ENCODE measurements around the gene MSLN.

Gene MSLN

GRCh38 chr16:791131-791530 lies 30.6 kb downstream of the MSLN start:
- no peak overlapping the region for H3K4me2 ChIP-seq (ENCODE audit: low read length)
- H3K9me3 ChIP-seq (ENCODE audit: low read length): no peaks in the 10 kb centered on the region
- no peaks in the 10 kb centered on the region for H3K27me3 ChIP-seq (ENCODE audit: insufficient read depth, low read length)
- H4K20me1 ChIP-seq (ENCODE audit: insufficient read depth, low read length): no peaks in the 10 kb centered on the region
- H3K36me3 ChIP-seq (ENCODE audit: insufficient read depth, low read length): peaks cover 42% of the 10 kb centered on the region
- H3K4me3 ChIP-seq (ENCODE audit: low read depth, low read length, poor library complexity, severe bottlenecking): no peak overlapping the region
- no peak overlapping the region for H3K27ac ChIP-seq (ENCODE audit: low read depth, low read length, poor library complexity, severe bottlenecking)
- TF ChIP-seq CTCF (IDR thresholded peaks at IDR 0.05; ENCODE audit: low read length): no peak
- no peak overlapping the region for H3K9ac ChIP-seq (ENCODE audit: low read length)
- H3K79me2 ChIP-seq (ENCODE audit: insufficient read depth, low read length): no peaks in the 10 kb centered on the region
- H3K4me1 ChIP-seq (ENCODE audit: insufficient read depth, low read length, severe bottlenecking): peaks cover 23% of the 10 kb centered on the region
- no peaks in the 10 kb centered on the region for H3K9me2 ChIP-seq (ENCODE audit: low read depth, low read length)
- no peaks in the 10 kb centered on the region for H3F3A ChIP-seq (ENCODE audit: insufficient read depth, low read length)
- H2AFZ ChIP-seq (ENCODE audit: low read length): no peak overlapping the region

GRCh38 chr16:792221-792995 lies 31.9 kb downstream of the MSLN start:
- H3K36me3 ChIP-seq (ENCODE audit: insufficient read depth, low read length): peaks cover 45% of the 10 kb centered on the region

GRCh38 chr16:793414-793813 lies 32.9 kb downstream of the MSLN start:
- Histone ChIP-seq H3K79me2 (ENCODE audit: insufficient read depth, low read length) (no peaks in the 10 kb centered on the region), H3K36me3 (ENCODE audit: insufficient read depth, low read length) (peaks cover 51% of the 10 kb centered on the region), H3K4me2 (ENCODE audit: low read length) (no peak overlapping the region), H3K9ac (ENCODE audit: low read length) (no peak overlapping the region), H2AFZ (ENCODE audit: low read length) (no peak overlapping the region), H3K27ac (ENCODE audit: low read depth, low read length, poor library complexity, severe bottlenecking) (no peak overlapping the region), H3K4me1 (ENCODE audit: insufficient read depth, low read length, severe bottlenecking) (peaks cover 13% of the 10 kb centered on the region), H3K27me3 (ENCODE audit: insufficient read depth, low read length) (no peaks in the 10 kb centered on the region), H3K9me3 (ENCODE audit: low read length) (no peaks in the 10 kb centered on the region), H3K4me3 (ENCODE audit: low read depth, low read length, poor library complexity, severe bottlenecking) (no peak overlapping the region), H4K20me1 (ENCODE audit: insufficient read depth, low read length) (no peaks in the 10 kb centered on the region), H3F3A (ENCODE audit: insufficient read depth, low read length) (no peaks in the 10 kb centered on the region), H3K9me2 (ENCODE audit: low read depth, low read length) (no peaks in the 10 kb centered on the region)
- TF ChIP-seq CTCF (IDR thresholded peaks at IDR 0.05; ENCODE audit: low read length) (no peak), EZH2 (IDR thresholded peaks at IDR 0.05; ENCODE audit: borderline replicate concordance, low read length) (no peak)

More at GRCh38 chr16:792221-792995, 31.9 kb downstream of the MSLN start:
- H3K4me1 ChIP-seq (ENCODE audit: insufficient read depth, low read length, severe bottlenecking): peaks cover 15% of the 10 kb centered on the region
- no peak for TF ChIP-seq CTCF (IDR thresholded peaks at IDR 0.05; ENCODE audit: low read length)
- no peak for TF ChIP-seq EZH2 (IDR thresholded peaks at IDR 0.05; ENCODE audit: borderline replicate concordance, low read length)
- H3F3A ChIP-seq (ENCODE audit: insufficient read depth, low read length): no peaks in the 10 kb centered on the region
- no peak overlapping the region for H3K9ac ChIP-seq (ENCODE audit: low read length)
- H3K27ac ChIP-seq (ENCODE audit: low read depth, low read length, poor library complexity, severe bottlenecking): no peak overlapping the region
- H2AFZ ChIP-seq (ENCODE audit: low read length): no peak overlapping the region
- no peak overlapping the region for H3K4me3 ChIP-seq (ENCODE audit: low read depth, low read length, poor library complexity, severe bottlenecking)
- H3K9me3 ChIP-seq (ENCODE audit: low read length): no peaks in the 10 kb centered on the region
- no peak overlapping the region for H3K4me2 ChIP-seq (ENCODE audit: low read length)
- no peaks in the 10 kb centered on the region for H4K20me1 ChIP-seq (ENCODE audit: insufficient read depth, low read length)
- H3K9me2 ChIP-seq (ENCODE audit: low read depth, low read length): no peaks in the 10 kb centered on the region
- no peaks in the 10 kb centered on the region for H3K79me2 ChIP-seq (ENCODE audit: insufficient read depth, low read length)
- H3K27me3 ChIP-seq (ENCODE audit: insufficient read depth, low read length): no peaks in the 10 kb centered on the region

Measured in OCI-LY1 (cell line).